ENCODE results near the gene CDK8.

CDK8 gene

DNA sequence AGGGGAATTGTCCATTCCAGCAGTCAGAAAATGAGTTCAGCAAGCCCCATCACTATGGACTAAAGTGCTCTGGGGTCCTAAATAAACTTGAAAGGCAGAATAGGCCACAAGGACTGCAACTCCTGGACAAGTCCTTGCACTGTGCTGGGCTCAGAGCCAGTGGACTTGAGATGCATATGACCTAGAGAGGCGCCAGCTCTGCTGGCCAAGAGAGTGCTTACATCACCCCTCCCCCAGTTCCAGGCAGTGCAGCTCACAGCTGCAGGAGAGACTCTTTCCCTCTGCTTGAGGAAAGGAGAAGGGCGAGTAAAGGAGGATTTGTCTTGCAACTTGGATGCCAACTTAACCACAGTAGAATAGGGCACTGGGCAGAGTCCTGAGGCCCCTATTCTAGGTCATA, 194.1 kb downstream of the CDK8 start:
- TF ChIP-seq, protein P1, sequence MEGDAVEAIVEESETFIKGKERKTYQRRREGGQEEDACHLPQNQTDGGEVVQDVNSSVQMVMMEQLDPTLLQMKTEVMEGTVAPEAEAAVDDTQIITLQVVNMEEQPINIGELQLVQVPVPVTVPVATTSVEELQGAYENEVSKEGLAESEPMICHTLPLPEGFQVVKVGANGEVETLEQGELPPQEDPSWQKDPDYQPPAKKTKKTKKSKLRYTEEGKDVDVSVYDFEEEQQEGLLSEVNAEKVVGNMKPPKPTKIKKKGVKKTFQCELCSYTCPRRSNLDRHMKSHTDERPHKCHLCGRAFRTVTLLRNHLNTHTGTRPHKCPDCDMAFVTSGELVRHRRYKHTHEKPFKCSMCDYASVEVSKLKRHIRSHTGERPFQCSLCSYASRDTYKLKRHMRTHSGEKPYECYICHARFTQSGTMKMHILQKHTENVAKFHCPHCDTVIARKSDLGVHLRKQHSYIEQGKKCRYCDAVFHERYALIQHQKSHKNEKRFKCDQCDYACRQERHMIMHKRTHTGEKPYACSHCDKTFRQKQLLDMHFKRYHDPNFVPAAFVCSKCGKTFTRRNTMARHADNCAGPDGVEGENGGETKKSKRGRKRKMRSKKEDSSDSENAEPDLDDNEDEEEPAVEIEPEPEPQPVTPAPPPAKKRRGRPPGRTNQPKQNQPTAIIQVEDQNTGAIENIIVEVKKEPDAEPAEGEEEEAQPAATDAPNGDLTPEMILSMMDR (IDR thresholded peaks at IDR 0.05; ENCODE audit: low read depth, low read length) = no peak

DNA sequence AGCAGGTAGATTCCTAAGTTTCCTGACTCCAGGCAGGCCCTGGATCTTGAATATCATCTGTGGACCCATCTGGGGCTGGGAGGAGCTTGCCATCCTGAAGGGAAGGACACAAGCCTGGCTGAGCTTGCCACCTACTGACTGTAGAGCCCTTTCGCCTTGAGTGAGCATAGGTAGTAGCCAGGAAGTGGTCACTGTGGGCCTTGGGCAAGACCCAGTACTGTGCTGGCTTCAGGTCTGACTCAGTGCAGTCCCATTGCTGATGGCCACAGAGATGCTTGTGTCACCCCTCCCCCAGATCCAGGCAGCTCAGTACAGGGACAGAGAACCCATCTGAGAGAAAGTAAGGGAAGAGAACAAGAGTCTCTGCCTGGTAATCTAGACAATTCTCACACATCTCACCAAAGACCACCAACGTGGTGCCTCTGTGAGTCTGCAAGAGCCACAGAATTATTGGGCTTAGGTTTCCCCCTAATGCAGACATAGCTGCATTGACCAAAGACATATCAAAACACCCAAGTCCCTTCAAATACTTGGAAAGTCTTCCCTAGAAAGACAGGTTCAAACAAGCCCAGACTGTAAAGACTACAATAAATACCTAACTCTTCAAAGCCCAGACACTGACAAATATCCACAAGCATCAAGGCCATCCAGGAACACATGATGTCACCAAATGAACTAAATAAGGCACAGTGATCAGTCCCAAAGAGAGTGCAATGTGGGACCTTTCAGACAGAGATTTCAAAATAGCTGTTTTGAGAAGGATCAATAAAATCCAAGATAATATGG, 195.3 kb downstream of the CDK8 start:
- no peak overlapping the region for H3K4me3 ChIP-seq (ENCODE audit: low read depth, low read length)
- TF ChIP-seq, protein P1 (IDR thresholded peaks at IDR 0.05; ENCODE audit: low read depth, low read length) = no peak

More for the DNA sequence above, 194.1 kb downstream of the CDK8 start:
- no peak overlapping the region for H3K4me3 ChIP-seq (ENCODE audit: low read depth, low read length)

Data from WI38 (cell line).